Chondrocyte (in vitro differentiated cells): ENCODE data around the gene WWTR1. TPM values are rescaled to one million over a fixed set of nuclear protein-coding genes. Genes with fewer than 3 reads are reported as not detected.

Experiments used
- DNase-seq: peaks from one replicate; pipeline ENCODE4 v3.0.0; 2021; ENCODE audit warnings: mixed read lengths, low spot score
- H3K27ac Mint-ChIP-seq: one replicate; pipeline ENCODE4 v1.8.0; 2021; ENCODE audit warnings: mild to moderate bottlenecking, moderate library complexity, mixed read lengths; ENCODE audit not compliant: unreplicated experiment
- H3K27me3 Mint-ChIP-seq: 2 replicates; pipeline ENCODE4 v1.8.0; 2021; ENCODE audit warnings: low read depth, mixed read lengths
- H3K36me3 Mint-ChIP-seq: 2 replicates; pipeline ENCODE4 v1.8.0; 2021; ENCODE audit warnings: low read depth, mixed read lengths
- H3K4me1 Mint-ChIP-seq: 2 replicates; pipeline ENCODE4 v1.8.0; 2021; ENCODE audit warnings: low read depth, mild to moderate bottlenecking, mixed read lengths
- H3K4me3 Mint-ChIP-seq: one replicate; pipeline ENCODE4 v1.8.0; 2021; ENCODE audit warnings: mild to moderate bottlenecking, moderate library complexity, mixed read lengths; ENCODE audit not compliant: unreplicated experiment
- H3K9me3 Mint-ChIP-seq: 2 replicates; pipeline ENCODE4 v1.8.0; 2021; ENCODE audit warnings: low read depth, mixed read lengths
- total RNA-seq: library from RNA; stranded (reverse); gene quantifications from 3 replicates; pipeline ENCODE4 v1.2.1, GENCODE V29; 2021
- TF ChIP-seq, protein P1 (sequence below): fragments of 200-600 bp; sonication (generic); IDR thresholded peaks from 2 replicates; pipeline ENCODE4 v1.5.0; 2021; ENCODE audit warnings: antibody characterized with exemption, mild to moderate bottlenecking, moderate library complexity

WWTR1 gene
- total RNA-seq, 1 donor from 2014 or later: 107 TPM

DNA sequence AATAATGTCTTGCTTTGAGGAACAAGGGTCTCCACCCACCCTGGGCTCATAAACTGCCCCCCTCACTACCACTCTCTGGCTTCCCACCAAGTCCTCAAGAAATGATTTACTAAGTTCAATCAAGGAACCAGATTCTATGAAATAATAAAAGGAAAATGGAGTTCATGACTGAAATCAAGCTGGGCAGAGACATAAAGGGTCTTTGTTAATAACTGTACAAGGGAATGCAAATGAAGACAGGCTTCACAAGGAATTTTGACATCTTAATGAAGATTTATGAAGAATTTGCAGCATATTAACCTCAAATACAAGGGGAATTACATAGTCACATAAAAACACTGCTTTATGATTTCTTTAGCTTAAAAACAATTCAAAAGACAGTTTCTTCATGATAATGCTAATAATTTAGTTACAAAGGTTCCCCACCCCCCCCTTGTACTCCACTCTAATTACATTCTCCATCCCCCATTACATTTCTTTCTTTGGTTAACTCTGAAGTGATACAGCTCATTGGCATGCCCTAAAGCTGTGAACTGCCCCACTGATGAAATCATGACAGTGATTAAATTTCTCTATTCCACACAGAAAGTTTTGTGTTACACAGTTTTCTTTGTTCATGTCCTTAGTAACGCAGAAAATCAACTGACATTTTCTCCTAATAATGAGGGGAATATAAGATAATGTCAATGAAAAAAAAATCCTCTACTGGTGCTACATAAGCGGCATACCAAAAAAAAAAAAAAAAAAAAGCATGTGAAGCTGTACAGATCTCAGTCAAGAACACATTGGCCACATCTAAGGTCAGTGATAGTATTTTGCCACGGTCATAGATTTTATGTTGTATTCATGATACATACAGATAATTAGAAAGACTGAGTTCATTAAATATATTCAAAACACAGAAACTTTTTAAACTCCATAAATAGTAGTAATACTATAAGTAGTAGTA, 54.4 kb downstream of the WWTR1 start:
- Mint-ChIP-seq H3K4me3 (peak overlapping the region; percentile 8), H3K4me1 (peaks cover 92% of the 10 kb centered on the region), H3K36me3 (peaks cover 6% of the 10 kb centered on the region), H3K9me3 (no peaks in the 10 kb centered on the region), H3K27me3 (no peaks in the 10 kb centered on the region), H3K27ac (peak overlapping the region; percentile 97)
- DNase-seq: no peak
- TF ChIP-seq, protein P1, sequence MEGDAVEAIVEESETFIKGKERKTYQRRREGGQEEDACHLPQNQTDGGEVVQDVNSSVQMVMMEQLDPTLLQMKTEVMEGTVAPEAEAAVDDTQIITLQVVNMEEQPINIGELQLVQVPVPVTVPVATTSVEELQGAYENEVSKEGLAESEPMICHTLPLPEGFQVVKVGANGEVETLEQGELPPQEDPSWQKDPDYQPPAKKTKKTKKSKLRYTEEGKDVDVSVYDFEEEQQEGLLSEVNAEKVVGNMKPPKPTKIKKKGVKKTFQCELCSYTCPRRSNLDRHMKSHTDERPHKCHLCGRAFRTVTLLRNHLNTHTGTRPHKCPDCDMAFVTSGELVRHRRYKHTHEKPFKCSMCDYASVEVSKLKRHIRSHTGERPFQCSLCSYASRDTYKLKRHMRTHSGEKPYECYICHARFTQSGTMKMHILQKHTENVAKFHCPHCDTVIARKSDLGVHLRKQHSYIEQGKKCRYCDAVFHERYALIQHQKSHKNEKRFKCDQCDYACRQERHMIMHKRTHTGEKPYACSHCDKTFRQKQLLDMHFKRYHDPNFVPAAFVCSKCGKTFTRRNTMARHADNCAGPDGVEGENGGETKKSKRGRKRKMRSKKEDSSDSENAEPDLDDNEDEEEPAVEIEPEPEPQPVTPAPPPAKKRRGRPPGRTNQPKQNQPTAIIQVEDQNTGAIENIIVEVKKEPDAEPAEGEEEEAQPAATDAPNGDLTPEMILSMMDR: no peak

DNA sequence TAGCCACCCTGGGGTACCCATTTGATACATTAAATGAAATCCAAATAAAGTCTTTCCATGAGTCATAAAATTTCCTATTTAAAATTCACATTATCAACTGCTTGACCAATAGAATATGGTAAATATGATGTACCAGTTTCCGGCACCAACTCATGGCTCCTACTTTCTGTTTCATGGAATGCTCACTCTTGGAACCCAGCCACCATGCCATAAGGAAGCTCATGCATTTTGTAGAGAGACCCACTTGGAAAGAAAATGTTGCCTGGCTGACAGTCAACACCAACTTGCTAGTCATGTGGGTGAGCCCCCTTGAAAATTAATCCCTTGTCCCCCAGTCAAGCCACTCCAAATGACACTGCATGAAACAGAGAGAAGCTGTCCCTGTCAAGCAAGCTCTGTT, 57.2 kb downstream of the WWTR1 start:
- H3K36me3 Mint-ChIP-seq: peaks cover 3% of the 10 kb centered on the region
- H3K27me3 Mint-ChIP-seq: no peaks in the 10 kb centered on the region
- H3K4me1 Mint-ChIP-seq: peaks cover 88% of the 10 kb centered on the region
- peak overlapping the region; percentile 62 for H3K27ac Mint-ChIP-seq
- DNase-seq: no peak
- no peaks in the 10 kb centered on the region for H3K9me3 Mint-ChIP-seq
- TF ChIP-seq, protein P1: no peak
- H3K4me3 Mint-ChIP-seq: no peak overlapping the region

DNA sequence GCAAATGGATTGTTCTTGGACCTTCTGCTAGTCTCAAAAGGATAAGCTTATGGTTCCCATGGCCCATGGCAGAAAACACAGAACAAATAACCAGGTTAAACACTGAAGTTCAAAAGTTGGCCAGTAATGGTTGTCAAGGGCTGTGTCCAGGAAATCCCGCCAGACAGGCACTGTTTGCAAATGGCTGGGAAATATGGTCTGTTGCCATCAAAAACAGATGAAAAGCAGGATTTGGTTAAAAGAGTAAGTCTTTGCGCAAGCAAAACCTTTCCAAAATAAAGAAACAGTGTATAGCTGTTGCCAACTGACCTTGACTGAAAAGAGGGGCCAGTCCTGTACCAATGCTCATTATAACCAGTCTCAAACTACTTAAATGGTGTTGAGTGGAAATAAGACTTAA, 58.6 kb downstream of the WWTR1 start:
- Mint-ChIP-seq H3K4me3 (no peak overlapping the region), H3K4me1 (peaks cover 78% of the 10 kb centered on the region), H3K27me3 (no peaks in the 10 kb centered on the region), H3K9me3 (no peaks in the 10 kb centered on the region), H3K27ac (peak overlapping the region; percentile 59), H3K36me3 (no peaks in the 10 kb centered on the region)
- TF ChIP-seq, protein P1: no peak
- no peak for DNase-seq

DNA sequence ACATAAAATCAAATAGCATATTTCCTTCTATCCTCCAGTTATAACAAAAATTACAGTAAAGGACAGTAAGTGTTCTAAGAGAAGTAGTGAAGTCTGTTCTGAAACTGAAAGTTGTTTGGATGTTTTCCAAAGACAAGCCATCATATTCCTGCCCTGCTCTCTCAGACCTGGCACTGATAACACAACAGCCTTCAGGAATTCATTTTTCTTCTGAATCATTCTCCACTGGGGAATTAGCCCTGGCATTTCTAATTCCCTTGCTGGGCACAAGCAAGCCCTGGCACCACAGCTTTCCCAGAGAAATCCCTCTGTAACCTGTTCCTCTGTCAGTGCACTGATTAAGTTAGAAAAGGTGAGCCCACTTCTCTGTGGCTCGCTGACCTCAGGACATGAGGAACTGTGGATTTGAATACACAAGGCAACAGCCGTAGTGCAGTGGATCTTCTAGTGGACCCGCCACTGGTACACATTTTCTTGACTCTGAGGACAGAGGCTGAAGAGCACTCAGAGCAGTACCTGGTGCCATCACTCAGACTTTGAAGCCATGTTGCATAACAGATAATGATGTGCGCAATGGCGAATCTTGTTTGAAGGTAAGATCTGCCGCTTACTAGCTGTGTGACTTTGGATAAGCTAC, 61.6 kb downstream of the WWTR1 start:
- no peaks in the 10 kb centered on the region for H3K36me3 Mint-ChIP-seq
- H3K9me3 Mint-ChIP-seq: no peaks in the 10 kb centered on the region
- H3K27ac Mint-ChIP-seq: peak overlapping the region; percentile 83
- DNase-seq: no peak
- peak overlapping the region; percentile 32 for H3K4me3 Mint-ChIP-seq
- H3K27me3 Mint-ChIP-seq: no peaks in the 10 kb centered on the region
- TF ChIP-seq, protein P1: no peak
- peaks cover 63% of the 10 kb centered on the region for H3K4me1 Mint-ChIP-seq

DNA sequence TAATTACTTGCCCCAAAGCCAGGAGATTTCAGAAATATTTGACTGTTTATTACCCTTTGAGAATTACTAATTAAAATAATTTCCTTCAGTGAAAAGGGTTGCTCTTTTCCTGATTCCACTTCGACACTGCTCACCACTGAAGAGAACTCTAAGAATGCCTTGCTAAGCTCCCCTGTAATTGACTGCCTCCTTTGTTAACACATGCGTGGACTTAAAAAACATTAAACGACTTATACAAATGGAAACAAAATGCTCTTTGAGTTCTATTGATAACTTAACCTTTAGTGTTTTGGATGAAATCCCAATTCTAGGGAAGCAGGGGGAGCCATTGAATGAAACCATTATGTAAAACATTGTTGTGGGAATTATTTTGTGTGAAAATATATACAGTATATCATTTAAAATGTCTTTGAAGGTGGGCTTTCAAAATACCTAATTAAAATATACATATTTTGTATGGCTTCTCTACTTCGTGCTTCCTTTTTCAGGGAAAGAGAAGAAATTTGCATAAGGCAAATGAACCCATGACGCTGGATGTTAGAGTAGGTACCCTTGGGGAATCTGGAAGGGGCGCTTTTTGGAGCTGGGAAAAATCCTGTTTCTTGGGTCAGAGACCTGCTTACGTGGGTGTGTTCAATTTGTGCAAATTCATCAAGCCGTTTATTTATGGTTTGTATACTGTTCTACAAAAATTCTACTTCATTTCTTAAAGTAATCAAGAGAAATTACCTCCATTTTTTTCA, 64.2 kb downstream of the WWTR1 start:
- no peak for DNase-seq
- no peak overlapping the region for H3K4me3 Mint-ChIP-seq
- TF ChIP-seq, protein P1: no peak
- peaks cover 53% of the 10 kb centered on the region for H3K4me1 Mint-ChIP-seq
- H3K27ac Mint-ChIP-seq: peak overlapping the region; percentile 72
- no peaks in the 10 kb centered on the region for H3K36me3 Mint-ChIP-seq
- no peaks in the 10 kb centered on the region for H3K9me3 Mint-ChIP-seq
- H3K27me3 Mint-ChIP-seq: no peaks in the 10 kb centered on the region
